Endometrial microvascular endothelial cells (primary cell): ENCODE measurements around the gene UBR4. TPM values are rescaled to one million over a fixed set of nuclear protein-coding genes. Genes with fewer than 3 reads are reported as not detected.

Experiments used
- in situ Hi-C: cut with HindIII; loops from 2 replicates; pipeline ENCODE4 v1.10.0; 2017; ENCODE audit warnings: low sequenced_read_pairs, low pct_unique_long_range_greater_than_20kb; ENCODE audit errors: inconsistent ontology term
- total RNA-seq: library from RNA; depleted of rRNA; stranded (reverse); fragments of >200 nt; gene quantifications from one replicate; pipeline ENCODE4 v1.2.3, GENCODE V29; 2015; ENCODE audit errors: inconsistent ontology term

UBR4 gene
- total RNA-seq, 1 donor from 2014 or later, result 56.1 TPM

DNA sequence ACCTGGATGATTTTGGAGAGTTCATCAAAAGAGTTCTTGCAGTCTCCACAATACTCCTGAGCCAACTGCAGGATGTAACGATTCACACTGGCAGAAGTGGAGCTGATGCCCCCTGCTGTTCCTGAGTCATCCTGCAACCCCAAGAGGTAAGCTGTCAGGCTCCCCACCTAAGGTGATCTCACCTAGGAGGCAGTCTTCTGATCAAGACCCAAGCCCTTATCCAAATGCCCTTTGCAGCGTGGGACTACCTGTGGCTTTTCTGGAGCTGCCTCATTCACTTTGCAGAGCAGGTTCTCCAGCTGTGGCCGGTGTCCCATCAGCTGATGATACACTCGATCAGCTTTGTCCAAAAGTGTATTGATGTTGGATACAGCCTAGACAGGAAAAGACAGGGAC is 96.4 kb downstream of the UBR4 start:
- in situ Hi-C loops, result no loop called here

DNA sequence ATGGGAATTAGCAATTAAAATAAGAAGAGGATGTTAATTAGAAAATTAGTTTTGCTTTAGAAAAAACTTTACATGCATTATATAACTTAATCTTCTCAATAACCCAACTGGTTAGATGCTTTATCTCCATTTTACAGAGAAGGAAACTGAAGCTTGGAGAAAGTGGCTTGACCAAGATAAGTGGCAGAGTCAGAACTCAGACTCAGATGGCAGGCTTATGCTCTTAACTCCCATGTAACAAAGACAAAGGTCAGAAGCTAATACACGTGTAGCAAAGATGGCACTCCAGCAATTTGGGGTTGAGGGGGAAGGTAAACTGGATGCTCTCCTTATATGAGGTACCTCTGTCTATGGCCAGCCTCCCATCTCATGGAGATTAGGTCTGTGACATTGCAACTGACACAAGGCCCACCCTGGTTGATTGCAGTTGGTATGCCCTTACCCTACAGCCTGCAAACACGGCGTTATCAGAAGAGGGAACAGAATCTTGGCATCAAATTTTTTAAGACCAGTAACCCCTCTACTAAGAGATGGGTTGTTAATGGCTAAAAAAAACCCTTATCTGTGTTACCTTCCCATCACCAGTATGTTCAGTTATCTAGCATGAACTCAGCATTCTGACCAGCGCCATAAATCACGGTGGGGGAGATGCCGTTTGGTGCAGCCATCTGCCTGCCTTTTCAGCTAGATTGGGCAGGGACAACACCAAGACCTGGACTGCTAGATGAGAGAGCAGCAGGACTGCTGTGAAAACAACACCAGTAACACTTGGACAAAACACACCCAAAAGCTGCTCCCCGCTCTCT is 97.0 kb downstream of the UBR4 start:
- in situ Hi-C loops, result no loop called here

DNA sequence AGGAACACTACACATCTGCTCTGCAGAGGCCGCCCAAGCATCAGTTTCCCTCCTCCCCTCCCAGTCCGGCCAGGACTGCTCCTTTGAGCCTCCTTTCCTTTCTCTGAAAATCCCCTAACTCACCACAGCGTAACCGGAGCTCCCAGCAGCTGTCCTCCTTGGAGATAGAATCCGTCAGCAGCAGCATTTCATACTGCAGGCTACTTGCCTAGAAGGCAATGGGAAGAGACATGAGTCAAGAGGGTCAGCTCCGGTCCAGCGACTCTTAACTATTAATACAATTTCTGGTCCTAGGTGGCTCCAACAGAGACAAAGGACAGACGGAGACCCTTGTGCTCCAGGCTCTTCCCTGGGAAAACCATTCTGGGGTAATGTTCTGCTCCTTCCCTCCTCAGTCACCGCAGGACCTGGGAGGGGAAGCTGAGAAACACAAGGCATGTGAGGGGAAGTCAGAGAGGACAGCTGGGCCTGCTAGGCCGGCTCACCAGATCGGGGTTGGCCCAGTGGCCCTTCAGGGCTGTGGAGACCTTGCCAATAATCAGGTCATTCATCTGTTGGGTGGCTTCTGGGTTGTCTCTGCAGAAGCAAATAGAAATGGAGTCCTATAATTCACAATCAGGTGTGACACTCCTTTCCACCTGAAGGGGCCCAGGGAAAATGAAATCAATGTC is 99.7 kb downstream of the UBR4 start:
- in situ Hi-C loops, result no loop called here

DNA sequence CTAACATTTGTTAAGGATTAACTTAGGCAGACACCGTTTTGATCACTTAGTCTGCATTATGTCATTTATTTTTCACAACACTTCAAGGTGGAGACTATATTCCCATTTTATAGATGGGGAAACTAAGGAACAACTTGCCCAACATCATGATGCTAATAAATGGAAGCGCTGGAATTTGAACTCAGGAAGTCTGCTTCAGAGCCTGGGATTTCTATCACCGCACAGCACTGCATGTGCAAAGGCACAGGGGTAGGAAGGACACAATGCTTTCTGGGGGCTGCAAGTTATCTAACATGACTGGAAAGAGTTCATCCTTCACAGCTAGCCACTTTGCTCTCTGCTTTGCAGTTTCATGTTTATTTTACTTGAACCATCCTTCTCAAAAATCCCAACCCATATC is 100.5 kb downstream of the UBR4 start:
- in situ Hi-C loops, result no loop called here

DNA sequence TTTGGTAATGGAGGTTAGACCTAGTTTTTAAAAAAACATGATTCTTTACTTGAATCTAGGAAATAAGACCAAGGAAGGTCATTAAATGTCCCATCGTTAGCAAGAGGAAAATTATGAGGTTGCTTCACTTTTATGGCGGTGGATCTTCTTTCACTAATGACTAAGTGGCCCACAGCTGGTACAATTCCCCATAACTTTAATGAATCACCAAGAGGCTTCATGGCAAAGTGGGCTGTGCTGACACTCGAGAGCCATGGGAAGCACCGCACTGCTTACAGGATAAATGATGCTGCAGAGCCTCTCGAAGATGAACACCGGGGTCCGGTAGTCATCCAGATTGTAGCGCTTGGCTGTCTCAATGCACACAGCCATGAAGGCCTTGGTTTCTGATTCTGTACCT is 108.8 kb downstream of the UBR4 start:
- in situ Hi-C loops, result no loop called here

DNA sequence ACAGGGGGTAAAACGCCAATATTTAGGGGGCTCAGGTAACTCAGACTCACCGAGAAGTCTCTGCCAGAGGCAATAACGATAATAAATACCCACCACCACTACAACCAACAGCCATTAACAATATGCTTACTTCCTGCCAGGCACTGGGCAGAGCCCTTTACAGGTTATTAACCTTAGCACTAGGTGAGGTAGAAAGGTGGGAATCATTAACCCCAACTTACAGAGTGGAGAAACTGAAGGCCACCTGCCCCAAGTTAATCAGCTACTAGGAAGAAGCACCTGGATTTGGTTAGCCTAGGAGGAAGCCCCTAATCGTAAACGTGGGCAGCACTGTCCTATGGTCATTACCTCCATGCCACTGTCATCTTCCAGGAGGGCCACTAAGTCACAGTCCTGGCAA is 110.0 kb downstream of the UBR4 start:
- in situ Hi-C loops, result no loop called here

DNA sequence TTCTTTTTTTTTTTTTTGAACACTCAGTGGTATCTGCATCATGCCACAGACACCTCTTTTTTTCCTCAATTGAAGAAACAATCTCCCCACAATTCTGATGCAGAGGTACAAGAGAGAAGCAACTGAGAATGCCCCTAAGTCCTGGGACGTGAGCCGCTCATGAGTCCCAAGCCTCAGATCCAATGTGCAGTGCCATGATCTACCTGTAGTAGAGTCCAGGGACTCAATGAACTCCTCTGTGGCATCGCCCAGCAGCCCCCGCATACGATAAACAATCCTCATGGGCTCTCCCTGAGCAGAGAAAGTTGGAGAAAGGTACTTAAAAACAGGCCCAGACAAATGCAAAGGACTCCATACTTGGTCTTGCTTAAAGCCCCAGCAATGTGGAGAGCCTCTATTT is 113.1 kb downstream of the UBR4 start:
- in situ Hi-C loops, result no loop called here

DNA sequence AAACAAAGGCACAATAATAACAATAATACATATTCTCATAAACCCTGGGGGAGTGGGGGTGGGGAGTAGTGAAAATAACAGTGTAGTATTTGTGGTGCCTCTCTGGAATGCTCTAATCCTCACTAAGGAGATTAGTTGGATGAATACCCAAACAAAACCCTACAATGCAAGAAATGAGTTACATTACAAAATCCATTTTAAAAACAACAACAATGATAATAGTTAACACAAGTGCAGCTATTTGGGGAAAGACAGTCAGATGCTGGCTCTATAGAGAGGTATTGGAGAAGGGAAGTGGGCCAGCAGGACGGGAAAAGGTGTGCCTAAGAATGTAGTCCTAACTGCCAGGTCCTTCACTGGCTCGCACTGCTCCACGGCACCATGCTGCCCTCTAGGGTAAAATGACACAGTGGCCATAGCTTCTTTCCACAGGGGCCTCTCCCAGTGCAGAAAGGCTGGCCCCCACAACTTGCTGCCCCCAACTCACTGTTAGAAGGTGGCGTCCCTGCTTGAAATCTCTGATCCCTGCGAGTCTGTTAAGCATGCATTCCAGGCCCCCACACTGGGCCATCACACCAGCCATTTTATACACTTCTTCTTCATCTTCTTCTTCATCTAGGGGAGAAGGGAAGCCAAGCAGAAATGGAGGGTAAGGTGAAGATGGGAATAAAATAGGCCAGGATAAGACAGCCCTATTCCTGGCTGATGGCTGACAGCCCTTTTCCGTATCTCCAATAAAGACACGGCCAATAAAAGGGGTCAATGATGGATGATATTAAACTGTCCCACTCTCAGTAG is 113.8 kb downstream of the UBR4 start:
- in situ Hi-C loops, result no loop called here

DNA sequence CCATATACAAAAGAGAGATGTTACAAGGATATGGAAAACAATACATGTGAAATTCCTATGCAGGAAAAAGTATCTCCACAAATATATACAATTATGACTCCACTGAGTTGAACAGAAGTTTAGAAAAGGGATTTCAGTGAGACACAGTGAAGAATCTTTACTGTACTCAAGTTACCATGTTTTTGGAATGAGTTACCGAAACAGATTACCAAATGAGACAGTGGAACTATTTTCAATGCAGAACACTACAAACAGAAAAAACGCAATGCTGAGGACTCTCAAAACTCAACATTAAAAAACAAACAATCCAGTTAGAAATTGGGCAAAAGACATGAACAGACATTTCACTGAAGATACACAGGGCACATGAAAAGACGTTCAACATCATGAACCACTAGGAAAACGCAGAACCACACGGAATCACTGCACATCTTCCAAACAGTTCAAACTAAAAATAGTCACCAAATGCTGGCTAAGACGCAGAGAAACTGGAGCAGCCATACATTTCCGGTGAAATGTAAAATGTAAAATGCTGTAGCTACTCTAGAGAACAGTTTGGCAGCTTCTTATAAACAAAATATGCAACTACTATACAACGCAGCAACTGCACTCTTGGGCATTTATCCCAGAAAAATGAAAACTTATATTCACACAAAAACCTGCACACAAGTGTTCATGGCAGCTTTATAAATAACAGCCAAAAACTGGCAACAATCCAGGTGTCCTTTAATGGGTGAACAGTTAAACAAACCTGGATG is 118.7 kb downstream of the UBR4 start:
- in situ Hi-C loops, result no loop called here

DNA sequence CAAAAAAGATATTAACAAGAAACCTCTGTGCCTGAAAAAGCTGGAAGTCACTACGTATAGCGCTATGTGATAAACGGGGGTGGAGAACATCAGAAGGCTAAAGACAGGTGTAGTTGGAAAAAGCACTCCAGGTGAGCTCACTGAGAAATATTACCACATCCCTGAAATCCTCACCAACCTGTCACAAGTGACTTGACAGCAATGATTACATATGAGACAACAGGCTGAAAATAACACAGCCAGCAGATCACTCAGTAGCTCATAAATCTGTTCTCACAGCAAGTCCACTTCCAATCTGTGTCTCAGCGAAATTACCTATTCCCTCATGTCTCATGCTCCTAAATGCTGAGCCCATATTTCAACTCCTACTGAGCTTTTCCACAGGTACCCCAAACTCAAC is 120.5 kb downstream of the UBR4 start:
- in situ Hi-C loops, result no loop called here

DNA sequence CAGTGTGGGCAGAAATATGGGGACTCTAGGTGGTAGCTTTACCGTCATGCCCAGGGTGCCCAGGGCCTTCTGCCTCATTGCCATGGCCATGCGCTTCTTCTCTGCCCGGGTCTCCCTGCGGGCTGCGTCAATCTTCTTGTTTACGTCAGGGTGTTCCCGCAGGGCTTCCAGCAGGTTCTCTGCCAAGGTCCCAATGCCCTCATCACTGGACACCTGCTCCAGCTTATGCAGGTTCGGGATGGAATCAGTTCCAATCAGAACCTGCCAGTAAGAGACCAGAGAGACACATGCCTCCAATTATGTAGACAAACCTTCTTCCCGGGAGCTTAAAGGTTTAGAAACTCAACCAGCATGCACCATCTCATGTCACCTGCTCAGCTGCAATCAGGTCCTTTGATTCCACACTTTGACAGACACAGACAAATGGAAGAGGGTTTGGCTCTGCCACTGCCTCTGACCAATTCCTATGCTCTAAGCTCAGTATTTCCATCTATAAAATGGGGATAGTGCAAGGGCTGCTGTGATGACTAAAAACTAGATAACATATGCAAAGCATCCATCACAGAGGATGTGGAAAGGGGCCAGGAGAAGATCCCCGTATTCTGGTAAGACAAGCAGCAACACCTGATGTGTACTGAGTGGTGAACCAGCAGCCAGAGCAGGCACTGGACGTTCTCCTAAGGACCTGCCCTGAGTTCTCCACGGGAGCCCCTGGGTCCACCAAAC is 121.2 kb downstream of the UBR4 start:
- in situ Hi-C loops, result no loop called here

DNA sequence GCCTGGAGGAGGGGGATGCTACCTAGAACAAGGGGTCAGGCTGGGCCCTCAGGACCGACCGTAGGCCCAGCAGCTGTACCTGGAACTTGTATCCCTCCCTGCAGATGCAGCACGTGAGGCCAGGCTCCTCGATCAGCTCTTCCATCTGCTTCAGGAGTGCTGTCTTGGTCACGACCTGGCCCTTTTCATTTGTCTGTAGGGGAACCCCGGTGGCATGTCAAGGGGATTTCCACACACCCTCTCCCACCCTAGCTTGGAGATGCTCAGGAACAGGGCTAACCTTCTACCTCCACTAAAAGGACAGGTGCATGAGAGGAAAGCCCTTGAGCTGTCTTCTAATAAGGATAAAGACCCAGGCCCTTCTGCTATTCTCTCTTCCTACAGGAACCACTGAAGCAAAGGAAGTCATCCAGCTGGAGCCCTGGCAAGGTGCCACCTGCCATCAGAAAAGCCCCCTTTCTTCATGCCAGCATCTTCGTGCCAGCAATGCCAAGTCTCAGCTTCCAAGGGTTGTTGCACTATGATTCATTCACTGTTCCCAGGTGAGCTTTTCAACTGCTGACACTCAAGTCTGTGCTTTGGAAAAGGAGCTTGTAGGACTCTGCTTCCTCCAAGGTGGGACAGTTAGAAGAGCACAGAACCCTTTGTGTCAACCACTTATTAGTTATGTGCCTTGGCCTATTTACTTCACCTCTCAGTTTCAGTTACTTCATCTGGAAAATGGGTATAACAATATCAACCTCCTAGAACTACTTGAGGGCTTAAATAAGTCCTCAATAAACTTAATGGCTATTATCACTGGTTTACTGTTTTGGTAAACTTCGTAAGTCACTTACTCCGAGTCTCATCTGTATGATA is 122.1 kb downstream of the UBR4 start:
- in situ Hi-C loops, result no loop called here

DNA sequence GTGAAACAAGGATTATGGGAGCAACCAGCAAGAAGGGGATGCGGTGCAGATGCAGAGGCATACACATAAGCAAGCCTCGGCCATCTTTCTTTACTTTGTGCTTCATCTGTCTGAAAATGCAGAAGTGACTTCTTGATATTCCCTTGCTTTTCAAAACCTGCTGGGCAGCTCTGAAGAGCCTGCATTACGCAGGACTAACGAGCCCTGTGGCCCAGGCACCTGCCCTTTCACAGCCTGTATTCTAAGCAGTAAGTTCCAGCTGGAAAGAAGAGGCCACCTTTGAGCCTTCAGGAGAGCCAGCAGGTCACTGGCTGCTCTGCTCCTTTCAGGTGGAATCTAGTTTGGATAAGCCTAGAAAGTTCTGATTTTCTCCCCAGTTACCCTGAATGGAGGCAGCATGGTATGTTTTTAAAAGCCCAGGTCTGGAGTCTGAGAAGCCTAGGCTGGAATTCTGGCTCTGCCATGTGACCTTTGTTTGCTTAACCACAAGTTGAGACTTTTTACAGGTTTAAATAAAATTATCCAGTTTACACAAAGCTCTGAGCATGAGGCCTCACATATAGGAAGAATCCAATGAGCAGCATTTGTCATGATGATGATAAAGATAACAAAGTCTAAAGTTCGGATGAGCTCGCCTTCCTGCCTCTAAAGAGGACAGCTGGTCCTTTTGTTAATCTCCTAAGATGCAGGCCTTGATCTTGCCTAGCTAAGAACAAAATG is 122.9 kb downstream of the UBR4 start:
- in situ Hi-C loops, result no loop called here

DNA sequence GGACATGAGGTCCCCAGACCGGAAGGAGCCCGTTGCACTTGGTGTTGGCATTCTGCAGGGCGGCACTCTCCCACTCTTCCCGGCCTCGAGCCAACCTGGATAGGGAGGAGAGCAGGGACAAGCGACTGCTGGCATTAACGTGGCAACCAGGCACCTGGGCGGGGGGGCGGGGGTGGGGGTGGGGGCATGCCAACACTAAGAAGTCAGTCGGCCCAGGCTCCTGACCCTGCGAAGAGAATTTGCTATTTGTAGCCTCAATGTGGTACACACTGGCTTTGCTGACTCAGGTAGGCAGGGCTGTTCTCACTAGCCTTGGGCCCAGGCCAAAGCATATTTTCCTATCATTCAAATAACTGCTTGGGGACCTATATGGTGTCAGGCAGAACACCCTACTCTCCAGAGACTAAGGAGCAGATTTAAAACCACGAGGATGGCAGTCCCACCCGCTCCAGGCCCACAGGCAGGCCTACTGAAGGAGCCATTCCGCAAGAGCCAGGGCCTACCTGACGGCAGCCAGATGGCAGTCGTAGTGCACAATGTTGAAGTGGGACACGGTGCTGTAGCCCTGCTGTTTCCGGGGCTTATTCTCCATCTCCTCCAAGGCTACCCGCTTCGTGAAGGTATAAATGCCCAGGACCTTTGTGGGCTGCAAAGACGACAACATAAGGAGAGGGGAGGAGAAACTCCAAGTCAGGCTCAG is 123.7 kb downstream of the UBR4 start:
- in situ Hi-C loops, result no loop called here

DNA sequence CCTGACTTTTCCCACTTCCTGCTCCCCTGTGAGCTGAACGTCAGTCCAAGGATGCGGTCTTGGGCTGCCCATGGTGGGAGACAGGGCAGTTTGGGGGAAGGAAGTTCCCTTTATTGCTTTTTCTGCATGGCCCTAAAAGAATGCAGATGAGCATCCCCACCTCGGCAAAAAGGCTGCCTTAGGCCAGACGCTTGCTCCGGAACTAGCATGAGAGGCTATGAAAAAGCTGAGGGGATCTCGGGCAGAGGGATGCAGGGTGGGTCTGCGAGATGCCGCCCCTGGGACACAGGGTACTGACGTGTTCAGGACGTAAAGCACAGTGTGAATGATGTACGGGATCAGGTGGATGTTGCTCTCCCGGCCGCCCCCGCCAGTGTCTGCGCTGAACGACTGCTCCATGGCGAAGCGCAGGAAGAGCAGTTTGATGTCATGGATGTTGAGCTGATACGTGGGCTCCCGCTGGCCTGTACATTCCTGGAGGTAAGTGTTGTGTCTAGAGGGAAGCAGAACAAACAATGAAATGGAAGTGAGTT is 125.8 kb downstream of the UBR4 start:
- in situ Hi-C loops, result no loop called here

DNA sequence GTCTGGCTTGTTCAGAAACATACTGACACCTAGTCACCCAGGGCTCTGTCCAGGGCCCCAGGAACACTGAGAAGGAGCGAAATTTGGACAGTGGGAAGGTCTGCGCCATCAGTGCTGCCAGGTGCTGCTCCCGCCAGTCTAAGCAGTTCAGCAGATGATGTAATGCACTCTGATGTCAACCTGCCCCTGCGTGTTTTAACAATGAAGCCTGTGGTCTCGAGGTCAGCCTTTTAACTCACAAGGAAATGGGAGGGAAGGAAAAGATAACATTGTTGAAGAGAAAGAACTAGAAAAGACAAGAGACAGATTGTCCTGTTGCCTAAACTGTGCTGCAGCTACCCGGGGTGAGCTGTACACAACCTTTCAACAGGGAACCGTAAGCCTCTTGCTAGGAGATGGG is 127.0 kb downstream of the UBR4 start:
- in situ Hi-C loops, result no loop called here
